H1 (cell line): ENCODE measurements around the gene METAP1D. TPM values are rescaled to one million over a fixed set of nuclear protein-coding genes. Genes with fewer than 3 reads are reported as not detected.

Experiments used
- CTCF ChIA-PET: fragments of 300-600 bp; sonication (Branson Sonifier 250); formaldehyde crosslinking; loops from one replicate; lab custom pipeline; 2021; ENCODE audit not compliant: partially characterized antibody; lab: Charles Lee
- POLR2A ChIA-PET: fragments of 300-600 bp; sonication (Branson Sonifier 250); formaldehyde crosslinking; loops from one replicate; lab custom pipeline; 2021; ENCODE audit warnings: inconsistent platforms; ENCODE audit not compliant: partially characterized antibody; lab: Charles Lee
- DNase-seq, 2 experiments: peaks; one replicate each; pipeline versions ENCODE4 v3.0.0 to v3.0.0-alpha.2; 2010 to 2022; ENCODE audit warnings: low spot score in 2 of 2, low read depth in 1 of 2, mixed read lengths in 1 of 2
- FAIRE-seq: peaks from 2 replicates; lab custom pipeline; 2011; peaks lifted over from hg19 to GRCh38; lab: Jason Lieb, UNC
- H2AFZ ChIP-seq: 2 replicates; pipeline ENCODE4 v1.8.1; 2012; ENCODE audit warnings: low read length, inconsistent platforms
- H2AK5ac ChIP-seq: 2 replicates; pipeline ENCODE4 v1.6.1; 2013; ENCODE audit warnings: low read depth, low read length
- H2BK120ac ChIP-seq: replicated peaks from 2 replicates; pipeline ENCODE3; 2013; ENCODE audit warnings: low read depth, low read length, inconsistent platforms
- H2BK12ac ChIP-seq: 2 replicates; pipeline ENCODE4 v1.6.1; 2013; ENCODE audit warnings: low read depth, low read length
- H2BK15ac ChIP-seq: 2 replicates; pipeline ENCODE4 v1.6.1; 2013; ENCODE audit warnings: low read length
- H2BK20ac ChIP-seq: 2 replicates; pipeline ENCODE4 v1.6.1; 2013; ENCODE audit warnings: low read length
- H2BK5ac ChIP-seq: 2 replicates; pipeline ENCODE4 v1.6.1; 2013; ENCODE audit warnings: low read depth, low read length
- H3K14ac ChIP-seq: 2 replicates; pipeline ENCODE4 v1.6.1; 2013; ENCODE audit warnings: inconsistent platforms; ENCODE audit not compliant: insufficient read length
- H3K18ac ChIP-seq: 2 replicates; pipeline ENCODE4 v1.6.1; 2013; ENCODE audit warnings: low read length; ENCODE audit errors: extremely low read depth
- H3K23ac ChIP-seq: 2 replicates; pipeline ENCODE4 v1.6.1; 2013; ENCODE audit warnings: inconsistent platforms; ENCODE audit not compliant: insufficient read length
- H3K23me2 ChIP-seq: 2 replicates; pipeline ENCODE4 v1.6.1; 2013; ENCODE audit warnings: low read depth, low read length
- H3K27ac ChIP-seq: 2 replicates; pipeline ENCODE4 v1.6.1; 2011; ENCODE audit warnings: low read depth, low read length, inconsistent platforms
- H3K27me3 ChIP-seq, 4 experiments: replicated peaks in 1 of 4; 1 replicate in 1 of 4; 2 replicates in 3 of 4; pipeline versions ENCODE4 v1.6.1 to v1.8.1; 2011 to 2013; ENCODE audit warnings: low read length in 3 of 4, mild to moderate bottlenecking in 3 of 4, inconsistent platforms in 2 of 4, mixed read lengths in 2 of 4, moderate library complexity in 1 of 4; ENCODE audit not compliant: control insufficient read depth in 3 of 4, insufficient read depth in 3 of 4; ENCODE audit errors: extremely low read depth in 1 of 4
- H3K36me3 ChIP-seq, 4 experiments: 2 replicates each; pipeline versions ENCODE4 v1.6.1 to v1.8.1; 2011 to 2013; ENCODE audit warnings: mild to moderate bottlenecking in 4 of 4, low read length in 3 of 4, moderate library complexity in 2 of 4, control low read depth in 1 of 4, inconsistent platforms in 1 of 4; ENCODE audit not compliant: insufficient read depth in 4 of 4, control insufficient read depth in 2 of 4
- H3K4ac ChIP-seq: replicated peaks from 2 replicates; pipeline ENCODE3; 2013; ENCODE audit warnings: low read length, low read depth, mixed read lengths, inconsistent platforms; ENCODE audit not compliant: insufficient read length
- H3K4me1 ChIP-seq, 4 experiments: replicated peaks in 1 of 4; 1 replicate in 1 of 4; 2 replicates in 3 of 4; pipeline versions ENCODE4 v1.6.1 to v1.8.1; 2011 to 2013; ENCODE audit warnings: low read length in 3 of 4, inconsistent platforms in 2 of 4, mixed read lengths in 1 of 4; ENCODE audit not compliant: insufficient read depth in 4 of 4, control insufficient read depth in 3 of 4
- H3K4me2 ChIP-seq, 2 experiments: 2 replicates each; pipeline versions ENCODE4 v1.6.1 to v1.8.1; 2011 to 2013; ENCODE audit warnings: low read depth in 2 of 2, low read length in 2 of 2, control low read depth in 1 of 2, inconsistent platforms in 1 of 2, mild to moderate bottlenecking in 1 of 2; ENCODE audit not compliant: insufficient read depth in 1 of 2
- H3K4me3 ChIP-seq, 4 experiments: fragments of 200-600, 300-600 bp in 1 of 4; sonication (generic), shearing (Covaris generic), sonication (Bioruptor Twin) in 1 of 4; 2 replicates each; pipeline versions ENCODE4 v1.5.1 to v1.8.1; 2011 to 2016; ENCODE audit warnings: low read length in 4 of 4, low read depth in 3 of 4, control low read depth in 2 of 4, inconsistent platforms in 2 of 4, mild to moderate bottlenecking in 2 of 4, mixed read lengths in 1 of 4, moderate library complexity in 1 of 4; ENCODE audit not compliant: insufficient read depth in 2 of 4; ENCODE audit errors: extremely low read depth in 1 of 4
- H3K56ac ChIP-seq: replicated peaks from 2 replicates; pipeline ENCODE3; 2013; ENCODE audit warnings: low read depth, mild to moderate bottlenecking, mixed read lengths, low read length, inconsistent platforms; ENCODE audit not compliant: insufficient read length
- H3K79me1 ChIP-seq: 2 replicates; pipeline ENCODE4 v1.6.1; 2013; ENCODE audit warnings: low read depth, low read length, control low read depth
- H3K79me2 ChIP-seq, 2 experiments: 2 replicates each; pipeline versions ENCODE4 v1.6.1 to v1.8.1; 2012 to 2013; ENCODE audit warnings: low read length in 2 of 2, mild to moderate bottlenecking in 2 of 2, inconsistent platforms in 1 of 2; ENCODE audit not compliant: insufficient read depth in 2 of 2, control insufficient read depth in 1 of 2
- H3K9ac ChIP-seq, 4 experiments: replicated peaks in 1 of 4; 1 replicate in 1 of 4; 2 replicates in 3 of 4; pipeline versions ENCODE4 v1.6.1 to v1.8.1; 2011 to 2013; ENCODE audit warnings: low read depth in 3 of 4, low read length in 3 of 4, control low read depth in 2 of 4, mild to moderate bottlenecking in 2 of 4, moderate library complexity in 2 of 4, inconsistent platforms in 1 of 4; ENCODE audit errors: extremely low read depth in 1 of 4
- H3K9me3 ChIP-seq, 2 experiments: 2 replicates each; pipeline versions ENCODE4 v1.6.1 to v1.8.1; 2012 to 2013; ENCODE audit warnings: mild to moderate bottlenecking in 2 of 2, moderate library complexity in 2 of 2, control low read depth in 1 of 2, inconsistent platforms in 1 of 2, low read depth in 1 of 2, low read length in 1 of 2, mixed read lengths in 1 of 2; ENCODE audit not compliant: insufficient read depth in 2 of 2
- H4K20me1 ChIP-seq, 2 experiments: replicated peaks in 1 of 2; 2 replicates each; pipeline versions ENCODE3 to v1.8.1; 2011 to 2013; ENCODE audit warnings: inconsistent platforms in 2 of 2, low read length in 2 of 2, mild to moderate bottlenecking in 1 of 2; ENCODE audit not compliant: insufficient read depth in 2 of 2, control insufficient read depth in 1 of 2
- H4K5ac ChIP-seq: 2 replicates; pipeline ENCODE4 v1.6.1; 2013; ENCODE audit warnings: low read length, low read depth, mixed read lengths, inconsistent platforms; ENCODE audit not compliant: insufficient read length
- H4K8ac ChIP-seq: 2 replicates; pipeline ENCODE4 v1.8.0; 2013; ENCODE audit warnings: mild to moderate bottlenecking, moderate library complexity, low read length, inconsistent platforms; ENCODE audit not compliant: insufficient read depth; ENCODE audit errors: extremely low read depth
- H4K91ac ChIP-seq: replicated peaks from 2 replicates; pipeline ENCODE3; 2013; ENCODE audit warnings: low read length, mixed read lengths, inconsistent platforms; ENCODE audit not compliant: insufficient read length
- CHD2 ChIP-seq: IDR thresholded peaks from 2 replicates; pipeline ENCODE4 v1.6.1; 2012; ENCODE audit warnings: low read length, improper control_type of control experiment
- CREB1 ChIP-seq: IDR thresholded peaks from 2 replicates; pipeline ENCODE4 v1.6.1; 2012; ENCODE audit warnings: inconsistent platforms
- CTBP2 ChIP-seq: IDR thresholded peaks from 2 replicates; pipeline ENCODE4 v1.7.0; 2011; ENCODE audit warnings: borderline replicate concordance, mild to moderate bottlenecking, moderate library complexity, mixed read lengths, low read length; ENCODE audit not compliant: insufficient read depth, insufficient read length
- EZH2 ChIP-seq: fragments of 200-600 bp; sonication (generic); IDR thresholded peaks from 2 replicates; pipeline ENCODE4 v1.7.1; 2012; ENCODE audit warnings: low read depth, mild to moderate bottlenecking, moderate library complexity, low read length, inconsistent platforms; ENCODE audit not compliant: severe bottlenecking
- GABPA ChIP-seq: IDR thresholded peaks from 2 replicates; pipeline ENCODE4 v1.6.1; 2011; ENCODE audit warnings: mild to moderate bottlenecking, low read length, moderate library complexity, borderline replicate concordance; ENCODE audit not compliant: insufficient read depth
- GTF2F1 ChIP-seq: IDR thresholded peaks from 2 replicates; pipeline ENCODE4 v1.6.1; 2012; ENCODE audit warnings: low read depth, low read length, improper control_type of control experiment, borderline replicate concordance
- HDAC2 ChIP-seq, 2 experiments: fragments of 300-600 bp in 1 of 2; sonication (generic) in 1 of 2; IDR thresholded peaks; 2 replicates each; pipeline ENCODE4 v1.6.1; 2011 to 2012; ENCODE audit warnings: low read depth in 2 of 2, low read length in 2 of 2, mild to moderate bottlenecking in 2 of 2, moderate library complexity in 2 of 2, borderline replicate concordance in 1 of 2, inconsistent platforms in 1 of 2
- NANOG ChIP-seq: IDR thresholded peaks from 2 replicates; pipeline ENCODE4 v1.6.1; 2011; ENCODE audit warnings: low read length, low read depth, mild to moderate bottlenecking, inconsistent platforms; ENCODE audit not compliant: insufficient read depth, poor library complexity, severe bottlenecking
- RNF2 ChIP-seq: fragments of 200-900, 300-1000 bp; sonication (generic); IDR thresholded peaks from 2 replicates; pipeline ENCODE4 v1.7.1; 2016; ENCODE audit warnings: borderline replicate concordance, low read depth, mild to moderate bottlenecking, antibody characterized with exemption, low read length; ENCODE audit not compliant: poor library complexity, severe bottlenecking; ENCODE audit errors: missing control alignments
- TAF1 ChIP-seq: IDR thresholded peaks from 2 replicates; pipeline ENCODE4 v1.6.1; 2011; ENCODE audit warnings: mild to moderate bottlenecking, low read depth, low read length
- ZNF274 ChIP-seq: IDR thresholded peaks from 2 replicates; pipeline ENCODE4 v1.7.0; 2012; ENCODE audit warnings: low read length, borderline replicate concordance; ENCODE audit errors: extremely low read depth
- WGBS, 2 experiments: shearing (Covaris generic) in 1 of 2; methylation state at CpG; one replicate each; pipeline versions ENCODE4 v1.1.6 to v1.1.7; 2013 to 2015; ENCODE audit warnings: low lambda C conversion rate in 2 of 2, mixed read lengths in 2 of 2, inconsistent platforms in 1 of 2, low coverage in 1 of 2, missing lambda C conversion rate in 1 of 2; ENCODE audit not compliant: insufficient replicate concordance in 2 of 2, insufficient coverage in 1 of 2, insufficient read length in 1 of 2; ENCODE audit errors: extremely low coverage in 1 of 2, missing lambda C conversion rate in 1 of 2; 5-methylcytosine and 5-hydroxymethylcytosine counted together
- polyA plus RNA-seq, 7 experiments: library from polyadenylated mRNA; depleted of rRNA in 3 of 7; stranded (reverse) in 5 of 7; unstranded in 2 of 7; fragments of >200 nt in 5 of 7; fragments of 200-250 nt in 2 of 7; gene quantifications; 1 replicate in 5 of 7; 2 replicates in 1 of 7; 4 replicates in 1 of 7; pipeline versions ENCODE4 v1.2.1 to v1.2.3, GENCODE V29; 2011 to 2013; ENCODE audit warnings: missing spikeins in 2 of 7, mixed read lengths in 2 of 7
- total RNA-seq: library from RNA; stranded (reverse); fragmentation: NEBNext Ultra II Directional; extraction: Animal tissue kit (Norgen Biotek cat#: 25700); gene quantifications from 2 replicates; pipeline ENCODE4 v1.2.1, GENCODE V29; 2021

The METAP1D gene
- total and polyA plus RNA-seq, 2 of the 8 experiments (the other 6 are each of a cell fraction or from before 2014, with no cell fraction given) = 3.9 to 6.2 TPM

GRCh38 chr2:172079838-172080640 lies 80.3 kb downstream of the METAP1D start:
- H3K4ac ChIP-seq = no peak overlapping the region
- H2AFZ ChIP-seq = no peak overlapping the region
- peak overlapping the region; percentile 51 to 64 for H3K4me2 ChIP-seq
- WGBS, 2 experiments = 14% methylated on average over 31 of the region's 38 CpGs; no CpG with 5 or more reads in 1 of the 2 experiments
- H3K18ac ChIP-seq = no peak overlapping the region
- no peaks in the 10 kb centered on the region for H3K9me3 ChIP-seq
- ChIA-PET CTCF (no interaction called here), POLR2A (interaction anchor here (0.6 to 0.9 kb wide), 2 partner anchors 68 to 573 kb away, joined by 3 read pairs; no protein-coding TSS in a partner anchor)
- peaks cover 18 to 32% of the 10 kb centered on the region in 2 experiments for H4K20me1 ChIP-seq
- H4K8ac ChIP-seq = no peak overlapping the region; the same call in 1 of the 2 replicates
- H3K4me1 ChIP-seq = peaks cover 2 to 29% (median 15%) of the 10 kb centered on the region in 4 experiments
- H3K56ac ChIP-seq = no peak overlapping the region
- H3K27me3 ChIP-seq = peaks cover 64 to 74% (median 70%) of the 10 kb centered on the region in 4 experiments
- peaks cover 7% of the 10 kb centered on the region; the same call in 1 of the 2 replicates for H3K23me2 ChIP-seq
- no peak overlapping the region for H2BK15ac ChIP-seq
- peak overlapping the region in 1 of 4 experiments; percentile 42; a peak in 2 of 8 replicates for H3K4me3 ChIP-seq
- no peaks in the 10 kb centered on the region for H3K36me3 ChIP-seq
- no peak overlapping the region for H3K14ac ChIP-seq
- H2BK20ac ChIP-seq = no peak overlapping the region
- no peak overlapping the region for H3K23ac ChIP-seq
- DNase-seq = no peak
- H2BK120ac ChIP-seq = no peak overlapping the region
- no peak overlapping the region for H4K5ac ChIP-seq
- H2BK5ac ChIP-seq = no peak overlapping the region
- H3K27ac ChIP-seq = no peak overlapping the region
- peak overlapping the region; percentile 50; the same call in 1 of the 2 replicates for H2BK12ac ChIP-seq
- H4K91ac ChIP-seq = no peak overlapping the region
- no peaks in the 10 kb centered on the region for H3K79me2 ChIP-seq
- H3K9ac ChIP-seq = no peak overlapping the region
- 0 out of 2 replicates have a peak overlapping the region, but pooled peaks have one; percentile 32 for H2AK5ac ChIP-seq
- no peak for FAIRE-seq
- H3K79me1 ChIP-seq = no peaks in the 10 kb centered on the region
- no peak for TF ChIP-seq CHD2
- TF ChIP-seq RNF2 = peak; percentile 40
- TF ChIP-seq ZNF274 = no peak
- TF ChIP-seq EZH2 = peak; percentile 80
- TF ChIP-seq NANOG = no peak
- TF ChIP-seq GTF2F1 = no peak
- no peak for TF ChIP-seq CREB1
- no peak for TF ChIP-seq GABPA
- no peak for TF ChIP-seq TAF1
- no peak for TF ChIP-seq HDAC2 (IDR thresholded peaks at IDR 0.05; ENCODE audit: borderline replicate concordance in 1 of 2, low read depth in 2 of 2, low read length in 2 of 2)
- TF ChIP-seq CTBP2 = no peak
